Esophagus (tissue), 2 donors: ENCODE measurements around the gene CRX. TPM values are rescaled to one million over a fixed set of nuclear protein-coding genes. Genes with fewer than 3 reads are reported as not detected.

Experiments used
- H3K27ac ChIP-seq, 2 donors: one replicate each; pipeline ENCODE4 v1.5.1; 2013; ENCODE audit warnings: low read depth in 2 of 2, mild to moderate bottlenecking in 2 of 2, inconsistent platforms in 1 of 2, low read length in 1 of 2, moderate library complexity in 1 of 2
- H3K27me3 ChIP-seq, 2 donors: one replicate each; pipeline ENCODE4 v1.6.1; 2013; ENCODE audit warnings: low read length in 2 of 2, control low read depth in 1 of 2, mild to moderate bottlenecking in 1 of 2; ENCODE audit not compliant: insufficient read depth in 2 of 2, control insufficient read depth in 1 of 2
- H3K36me3 ChIP-seq, 2 donors: one replicate each; pipeline ENCODE4 v1.6.1; 2013; ENCODE audit warnings: low read length in 1 of 2; ENCODE audit not compliant: control insufficient read depth in 2 of 2, insufficient read depth in 2 of 2
- H3K4me1 ChIP-seq, 2 donors: one replicate each; pipeline ENCODE4 v1.6.1; 2013; ENCODE audit warnings: low read length in 1 of 2; ENCODE audit not compliant: control insufficient read depth in 2 of 2, insufficient read depth in 2 of 2
- H3K4me3 ChIP-seq, 2 donors: one replicate each; pipeline ENCODE4 v1.5.1; 2013; ENCODE audit warnings: low read length in 2 of 2, mild to moderate bottlenecking in 2 of 2, low read depth in 1 of 2, moderate library complexity in 1 of 2
- H3K9me3 ChIP-seq, 2 donors: one replicate each; pipeline ENCODE4 v1.6.1; 2013; ENCODE audit warnings: mild to moderate bottlenecking in 2 of 2, low read depth in 1 of 2, low read length in 1 of 2, moderate library complexity in 1 of 2; ENCODE audit not compliant: control insufficient read depth in 2 of 2, insufficient read depth in 1 of 2
- WGBS, 2 donors: extraction: QIAGEN DNeasy Blood & Tissue Kit; methylation state at CpG; one replicate each; pipeline ENCODE4 v1.1.7; 2013; 5-methylcytosine and 5-hydroxymethylcytosine counted together
- polyA plus RNA-seq, 2 donors: library from polyadenylated mRNA; stranded (reverse); fragments of 200-250 nt; gene quantifications; one replicate each; pipeline ENCODE4 v1.2.3, GENCODE V29; 2013
- donor health status: healthy with polysubstance abuse.
- donor health status: Bipolar disorder and iron deficiency.

The CRX gene
- polyA plus RNA-seq, 2 donors = not detected

DNA sequence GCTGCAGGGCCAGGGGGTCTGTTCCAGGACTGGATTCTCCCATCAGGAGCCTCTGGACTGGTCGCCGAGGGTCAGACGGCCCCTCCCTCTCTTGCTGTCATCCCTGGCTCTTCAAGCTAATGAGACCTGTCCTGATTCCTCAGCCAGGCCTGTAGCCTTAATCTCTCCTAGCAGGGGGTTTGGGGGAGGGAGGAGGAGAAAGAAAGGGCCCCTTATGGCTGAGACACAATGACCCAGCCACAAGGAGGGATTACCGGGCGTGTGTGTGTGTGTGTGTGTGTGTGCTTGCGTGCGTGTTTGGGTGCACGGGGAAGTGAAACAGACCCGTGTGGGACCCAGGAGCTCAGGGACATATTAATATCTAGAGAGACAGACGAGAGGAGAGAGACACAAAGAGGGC is 1.9 kb upstream of the CRX start:
- Histone ChIP-seq H3K4me3 (no peak overlapping the region), H3K9me3 (no peaks in the 10 kb centered on the region), H3K27me3 (peaks cover 0 to 12% of the 10 kb centered on the region in 2 donors), H3K36me3 (no peaks in the 10 kb centered on the region), H3K4me1 (no peaks in the 10 kb centered on the region), H3K27ac (no peak overlapping the region)
- 9 to 17% methylated on average over 10 of the region's 10 CpGs for WGBS, 2 donors

DNA sequence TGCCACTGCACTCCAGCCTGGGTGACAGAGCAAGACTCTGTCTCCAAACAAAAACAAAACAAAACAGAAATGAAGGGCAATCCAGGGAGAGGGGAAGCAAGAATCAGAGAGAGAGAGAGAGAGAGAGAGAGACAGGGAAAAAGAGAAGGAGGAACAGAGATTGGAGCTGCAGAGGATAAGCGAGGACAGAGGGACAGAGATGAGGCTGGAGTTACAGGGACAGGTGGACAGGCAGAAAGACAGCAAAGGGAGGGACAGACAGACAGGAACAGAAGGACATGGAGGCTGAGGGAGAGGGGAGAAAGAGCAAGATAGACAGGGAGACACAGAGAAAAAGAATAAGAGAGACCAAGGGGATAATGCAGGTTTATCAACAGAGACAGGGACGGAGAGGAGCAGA is 1.3 kb upstream of the CRX start:
- H3K4me3 ChIP-seq = no peak overlapping the region
- H3K27ac ChIP-seq = no peak overlapping the region
- H3K27me3 ChIP-seq = peaks cover 0 to 12% of the 10 kb centered on the region in 2 donors
- WGBS, 2 donors = 81 to 84% methylated on average over 2 of the region's 2 CpGs
- H3K9me3 ChIP-seq = no peaks in the 10 kb centered on the region
- H3K4me1 ChIP-seq = no peaks in the 10 kb centered on the region
- no peaks in the 10 kb centered on the region for H3K36me3 ChIP-seq

DNA sequence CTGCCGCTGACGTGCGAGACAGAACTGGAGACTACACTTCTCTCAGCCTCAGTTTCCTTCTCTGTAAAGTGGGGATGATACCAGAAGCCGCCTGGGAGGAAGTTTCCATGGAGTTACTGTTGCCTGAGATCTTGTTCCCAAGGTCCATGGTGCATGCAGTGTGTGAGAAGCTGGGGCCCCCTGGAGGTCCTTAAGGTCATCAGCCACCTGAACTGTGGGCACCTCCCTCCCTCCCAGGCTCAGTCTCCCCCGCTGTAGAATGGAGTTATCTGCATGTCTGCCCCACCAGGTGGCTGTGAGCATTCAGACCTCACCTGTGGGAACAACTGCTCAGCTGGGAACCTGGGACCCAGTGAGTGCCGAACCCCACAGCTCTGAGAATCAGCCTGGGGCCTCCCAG is 2.7 kb downstream of the CRX start:
- Histone ChIP-seq H3K27me3 (peaks cover 0 to 11% of the 10 kb centered on the region in 2 donors), H3K4me3 (no peak overlapping the region), H3K36me3 (no peaks in the 10 kb centered on the region), H3K27ac (no peak overlapping the region), H3K4me1 (no peaks in the 10 kb centered on the region), H3K9me3 (peaks cover 2 to 4% of the 10 kb centered on the region in 2 donors)
- WGBS, 2 donors = 67 to 80% methylated on average over 6 of the region's 6 CpGs

DNA sequence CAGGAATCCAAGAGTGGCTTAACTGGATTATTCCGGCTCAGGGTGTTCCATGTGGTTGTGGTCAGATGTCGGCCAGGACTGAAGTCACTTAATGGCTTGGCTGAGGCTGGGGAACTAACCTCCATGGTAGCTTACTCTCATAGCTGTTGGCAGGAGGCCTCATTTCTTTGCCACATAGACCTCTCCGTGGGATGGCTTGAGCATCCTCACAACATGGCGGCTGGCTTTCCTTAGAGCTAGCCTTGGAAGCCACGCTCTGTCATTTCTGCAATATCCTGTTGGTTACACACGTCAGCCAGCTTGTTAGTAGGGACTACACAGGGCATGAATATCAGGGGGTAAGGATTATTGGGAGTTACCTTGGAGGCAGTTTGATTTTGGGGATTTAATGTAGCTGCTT is 5.1 kb downstream of the CRX start:
- H3K27me3 ChIP-seq = peaks cover 0 to 2% of the 10 kb centered on the region in 2 donors
- no peaks in the 10 kb centered on the region for H3K4me1 ChIP-seq
- H3K27ac ChIP-seq = no peak overlapping the region
- H3K9me3 ChIP-seq = peaks cover 2 to 4% of the 10 kb centered on the region in 2 donors
- 89 to 91% methylated on average over 6 of the region's 6 CpGs for WGBS, 2 donors
- no peaks in the 10 kb centered on the region for H3K36me3 ChIP-seq
- H3K4me3 ChIP-seq = no peak overlapping the region

DNA sequence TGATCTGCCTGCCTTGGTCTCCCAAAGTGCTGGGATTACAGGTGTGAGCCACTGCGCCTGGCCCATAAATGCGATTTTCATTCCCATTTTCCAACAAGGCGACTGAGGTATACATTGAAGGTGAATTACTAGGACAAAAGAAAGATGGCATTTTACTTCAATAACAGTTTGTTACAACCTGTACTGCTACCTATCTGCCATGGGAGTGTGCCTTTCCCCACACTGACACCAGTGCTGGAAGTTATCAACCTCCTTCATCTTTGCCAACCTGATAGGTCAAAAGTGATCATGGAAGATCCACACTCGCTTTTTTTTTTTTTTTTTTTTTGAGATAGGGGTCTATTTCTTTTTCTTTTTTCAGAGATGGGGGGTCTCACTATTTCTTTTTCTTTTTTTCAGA is 11.0 kb downstream of the CRX start:
- H3K4me3 ChIP-seq = no peak overlapping the region
- H3K27ac ChIP-seq = no peak overlapping the region
- no peaks in the 10 kb centered on the region for H3K27me3 ChIP-seq
- WGBS, 2 donors = 84 to 89% methylated on average over 4 of the region's 4 CpGs
- no peaks in the 10 kb centered on the region for H3K36me3 ChIP-seq
- H3K9me3 ChIP-seq = no peaks in the 10 kb centered on the region
- no peaks in the 10 kb centered on the region for H3K4me1 ChIP-seq

DNA sequence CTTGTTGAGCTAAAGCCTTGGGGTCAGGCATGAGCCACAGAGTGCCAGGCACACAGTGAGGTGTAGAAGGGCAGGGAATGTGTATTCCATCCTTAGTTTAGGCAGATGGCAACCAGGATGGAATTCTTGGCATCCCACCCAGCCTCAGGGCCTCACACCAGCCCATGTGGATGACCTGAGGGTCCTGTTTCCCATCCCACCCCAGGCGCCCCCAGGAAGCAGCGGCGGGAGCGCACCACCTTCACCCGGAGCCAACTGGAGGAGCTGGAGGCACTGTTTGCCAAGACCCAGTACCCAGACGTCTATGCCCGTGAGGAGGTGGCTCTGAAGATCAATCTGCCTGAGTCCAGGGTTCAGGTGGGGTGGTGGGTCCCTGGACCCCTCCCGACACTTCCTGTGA is 14.3 kb downstream of the CRX start:
- Histone ChIP-seq H3K9me3 (no peaks in the 10 kb centered on the region), H3K27ac (no peak overlapping the region), H3K4me1 (no peaks in the 10 kb centered on the region), H3K4me3 (no peak overlapping the region), H3K27me3 (no peaks in the 10 kb centered on the region), H3K36me3 (no peaks in the 10 kb centered on the region)
- 69 to 72% methylated on average over 8 of the region's 8 CpGs for WGBS, 2 donors

DNA sequence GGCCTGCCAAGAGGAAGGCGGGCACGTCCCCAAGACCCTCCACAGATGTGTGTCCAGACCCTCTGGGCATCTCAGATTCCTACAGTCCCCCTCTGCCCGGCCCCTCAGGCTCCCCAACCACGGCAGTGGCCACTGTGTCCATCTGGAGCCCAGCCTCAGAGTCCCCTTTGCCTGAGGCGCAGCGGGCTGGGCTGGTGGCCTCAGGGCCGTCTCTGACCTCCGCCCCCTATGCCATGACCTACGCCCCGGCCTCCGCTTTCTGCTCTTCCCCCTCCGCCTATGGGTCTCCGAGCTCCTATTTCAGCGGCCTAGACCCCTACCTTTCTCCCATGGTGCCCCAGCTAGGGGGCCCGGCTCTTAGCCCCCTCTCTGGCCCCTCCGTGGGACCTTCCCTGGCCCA is 17.7 kb downstream of the CRX start:
- 66 to 73% methylated on average over 16 of the region's 16 CpGs for WGBS, 2 donors
- Histone ChIP-seq H3K27ac (no peak overlapping the region), H3K4me3 (no peak overlapping the region), H3K9me3 (no peaks in the 10 kb centered on the region), H3K27me3 (no peaks in the 10 kb centered on the region), H3K36me3 (no peaks in the 10 kb centered on the region), H3K4me1 (no peaks in the 10 kb centered on the region)

DNA sequence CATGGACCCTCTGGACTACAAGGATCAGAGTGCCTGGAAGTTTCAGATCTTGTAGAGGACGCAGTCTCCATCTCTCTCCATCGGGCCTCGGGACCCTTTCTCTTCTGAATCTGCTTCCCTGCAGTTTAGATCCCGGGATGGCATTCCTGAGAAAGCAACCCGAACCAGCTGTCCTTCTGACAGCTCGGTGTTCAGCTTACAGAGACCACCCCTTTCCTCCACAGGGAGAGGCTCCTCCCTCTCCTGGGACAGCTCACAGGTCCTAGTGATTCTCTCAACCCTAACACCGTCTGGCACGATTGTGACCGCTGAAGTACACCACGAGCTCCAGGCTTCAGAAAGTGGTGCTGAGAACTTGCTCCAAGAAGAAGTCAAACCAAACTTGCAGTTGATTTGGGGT is 18.2 kb downstream of the CRX start:
- H3K27me3 ChIP-seq = no peaks in the 10 kb centered on the region
- no peaks in the 10 kb centered on the region for H3K4me1 ChIP-seq
- H3K4me3 ChIP-seq = no peak overlapping the region
- H3K9me3 ChIP-seq = no peaks in the 10 kb centered on the region
- H3K27ac ChIP-seq = no peak overlapping the region
- no peaks in the 10 kb centered on the region for H3K36me3 ChIP-seq
- 19 to 25% methylated on average over 10 of the region's 10 CpGs for WGBS, 2 donors

DNA sequence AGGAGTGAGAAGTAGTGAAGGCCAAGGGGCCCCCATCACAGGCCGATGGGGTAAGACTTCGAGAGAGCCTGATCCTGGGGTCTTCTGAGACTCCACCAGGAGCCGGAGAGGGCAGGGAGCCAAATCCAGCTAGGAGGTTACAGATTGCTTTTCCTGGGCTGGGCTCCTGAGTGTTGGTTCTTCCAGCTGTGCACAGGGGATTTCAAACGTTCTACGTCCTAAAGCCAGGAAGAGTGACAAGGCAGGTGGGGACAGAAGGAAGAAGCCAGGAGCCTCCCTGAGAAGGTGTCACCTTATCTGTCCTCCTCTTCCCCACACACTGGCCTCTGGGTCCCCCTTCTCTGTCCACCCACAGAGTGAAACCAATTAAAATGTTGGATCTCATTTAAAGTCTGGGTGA is 21.2 kb downstream of the CRX start:
- Histone ChIP-seq H3K4me3 (no peak overlapping the region), H3K27ac (no peak overlapping the region), H3K36me3 (no peaks in the 10 kb centered on the region), H3K9me3 (no peaks in the 10 kb centered on the region), H3K27me3 (no peaks in the 10 kb centered on the region), H3K4me1 (no peaks in the 10 kb centered on the region)
- 63% methylated on average over 5 of the region's 5 CpGs for WGBS, 2 donors

DNA sequence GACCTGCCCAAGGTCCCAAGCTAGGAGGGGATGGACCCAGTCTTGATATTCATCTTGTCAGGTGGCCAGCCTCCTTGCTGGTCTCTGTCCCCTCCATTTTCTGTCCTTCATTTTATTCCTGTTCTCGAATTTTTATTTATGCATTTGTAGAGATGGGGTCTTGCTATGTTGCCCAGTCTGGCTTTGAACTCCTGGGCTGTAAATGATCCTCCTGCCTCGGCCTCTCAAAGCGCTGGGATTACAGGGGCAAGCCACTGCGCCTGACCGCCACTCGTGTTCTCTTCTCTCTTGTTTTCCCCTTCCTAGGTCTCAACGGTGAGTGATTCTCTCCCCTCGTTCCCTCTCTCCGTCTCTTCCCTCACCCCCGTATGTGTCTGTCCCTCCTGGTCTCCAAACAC is 26.7 kb downstream of the CRX start:
- Histone ChIP-seq H3K4me3 (no peak overlapping the region), H3K9me3 (no peaks in the 10 kb centered on the region), H3K27ac (no peak overlapping the region), H3K4me1 (peaks cover 0 to 2% of the 10 kb centered on the region in 2 donors), H3K27me3 (peaks cover 0 to 2% of the 10 kb centered on the region in 2 donors), H3K36me3 (no peaks in the 10 kb centered on the region)
- WGBS, 2 donors = 50 to 52% methylated on average over 10 of the region's 10 CpGs
